Stimulated activated CD8-positive, alpha-beta memory T cell treated with anti-CD3 and anti-CD28 coated beads, Interleukin-2, amount 100 ng/mL, for 1 hour (primary cell): ENCODE results near the gene IKZF2.

Experiments used
- DNase-seq, 2 donors: peaks; one replicate each; pipeline ENCODE4 v3.0.0-alpha.2; 2020; ENCODE audit warnings: low read depth in 2 of 2

The IKZF2 gene

DNA sequence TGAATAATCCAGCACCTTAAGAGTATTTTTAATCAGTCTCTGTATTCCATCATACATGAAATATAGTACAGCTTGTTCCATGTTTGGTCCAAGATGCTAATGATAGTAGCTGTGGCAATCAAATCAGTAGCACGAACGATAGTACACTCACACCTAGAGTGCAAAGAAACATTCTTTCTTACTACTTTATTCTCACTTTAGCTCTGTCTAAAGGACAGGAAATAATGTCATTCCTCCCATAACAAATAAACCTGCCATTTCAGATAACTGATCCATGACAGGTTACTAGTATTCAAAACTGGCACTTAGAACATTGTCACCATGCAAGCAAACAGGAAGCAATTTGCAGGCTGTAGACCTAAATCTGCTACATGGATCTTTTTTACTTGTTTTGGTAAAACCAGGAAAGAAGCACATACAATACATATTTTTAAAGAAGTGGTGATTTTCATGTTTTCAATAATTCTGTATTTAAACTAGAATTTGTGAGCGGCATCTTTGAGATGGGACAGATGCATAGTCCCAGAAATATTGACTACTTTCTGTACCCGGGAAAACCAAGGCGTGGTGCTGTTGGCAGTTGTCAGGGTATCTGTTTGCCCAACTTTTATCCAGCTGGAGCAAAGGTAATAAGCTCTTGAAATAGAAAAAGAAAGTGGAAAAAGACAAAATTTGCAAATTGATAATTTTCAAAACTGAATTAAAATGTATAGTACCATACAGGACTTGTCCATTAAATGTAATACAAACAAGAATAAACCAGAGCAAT, 49.5 kb downstream of the IKZF2 start:
- DNase-seq: no peak

DNA sequence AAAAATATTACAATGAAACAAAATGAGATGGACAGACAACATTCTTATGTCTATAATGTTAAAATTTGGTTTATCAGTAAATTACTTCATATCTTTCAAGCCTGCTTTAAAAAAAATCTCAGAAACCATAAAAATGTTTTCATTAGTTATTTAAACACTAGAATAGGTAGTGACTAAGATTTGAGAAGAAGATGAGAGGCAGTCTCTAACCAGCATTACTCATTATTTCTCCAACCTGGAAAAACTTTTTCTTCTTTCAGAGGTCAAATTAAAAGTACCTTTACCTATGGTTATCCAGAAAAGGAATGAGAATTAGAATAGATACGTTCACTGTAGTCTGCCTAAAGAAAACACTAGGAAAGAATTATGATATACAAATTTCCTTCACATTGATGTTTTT, 50.3 kb downstream of the IKZF2 start:
- DNase-seq: no peak

DNA sequence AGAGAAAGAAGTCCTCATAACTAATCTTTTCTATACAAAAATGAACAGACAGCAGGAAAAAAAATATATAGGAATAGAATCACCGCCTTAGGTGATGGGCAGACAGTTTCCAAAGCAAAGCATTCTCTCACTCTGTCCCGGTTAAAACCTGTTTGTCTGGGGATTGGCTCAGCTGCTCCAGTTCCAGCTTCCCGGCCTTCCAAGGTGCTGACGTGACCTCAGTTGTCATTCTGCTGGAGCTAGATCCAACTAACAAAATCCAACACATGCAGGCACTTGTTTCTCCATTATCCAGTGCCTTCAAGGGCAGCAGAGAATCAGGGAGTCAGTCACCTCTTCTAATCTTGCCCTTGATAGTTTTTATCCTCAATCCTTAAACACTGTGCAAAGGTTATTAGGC, 52.8 kb downstream of the IKZF2 start:
- no peak for DNase-seq

DNA sequence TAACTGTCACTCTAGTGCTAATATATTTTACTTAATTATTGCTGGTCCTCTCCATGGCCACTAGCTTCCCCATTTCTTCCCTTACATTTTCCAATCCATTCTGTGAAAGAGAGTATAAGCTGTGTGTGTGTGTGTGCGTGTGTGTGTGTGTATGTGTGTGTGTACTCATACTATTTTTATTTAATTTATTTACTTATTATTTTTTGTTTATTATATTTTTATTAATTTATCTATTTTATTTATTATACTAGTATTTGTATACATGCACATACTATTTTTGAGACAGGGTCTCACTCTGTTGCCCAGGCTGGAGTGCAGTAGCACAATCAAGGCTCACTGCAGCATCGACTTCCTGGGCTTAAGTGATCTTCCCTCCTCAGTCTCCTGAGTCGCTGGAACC, 59.6 kb downstream of the IKZF2 start:
- DNase-seq: no peak

DNA sequence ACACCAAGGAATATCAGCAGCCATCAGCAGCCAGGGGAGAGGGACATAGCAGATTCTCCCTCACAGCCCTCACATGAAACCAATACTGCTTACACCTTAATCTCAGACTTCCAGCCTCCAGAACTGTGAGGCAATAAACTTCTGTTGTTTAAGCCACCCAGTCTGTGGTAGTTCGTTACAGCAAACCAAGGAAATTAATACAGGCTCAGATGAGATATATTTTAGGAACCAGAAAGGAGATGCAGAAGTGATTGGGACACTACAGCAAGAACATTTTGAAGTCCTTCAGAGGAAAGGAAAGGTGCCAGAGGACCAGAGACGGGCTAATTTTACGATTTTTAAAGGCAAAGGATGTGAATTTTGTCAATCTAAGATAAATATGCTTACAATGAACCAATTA, 60.6 kb downstream of the IKZF2 start:
- DNase-seq: no peak

DNA sequence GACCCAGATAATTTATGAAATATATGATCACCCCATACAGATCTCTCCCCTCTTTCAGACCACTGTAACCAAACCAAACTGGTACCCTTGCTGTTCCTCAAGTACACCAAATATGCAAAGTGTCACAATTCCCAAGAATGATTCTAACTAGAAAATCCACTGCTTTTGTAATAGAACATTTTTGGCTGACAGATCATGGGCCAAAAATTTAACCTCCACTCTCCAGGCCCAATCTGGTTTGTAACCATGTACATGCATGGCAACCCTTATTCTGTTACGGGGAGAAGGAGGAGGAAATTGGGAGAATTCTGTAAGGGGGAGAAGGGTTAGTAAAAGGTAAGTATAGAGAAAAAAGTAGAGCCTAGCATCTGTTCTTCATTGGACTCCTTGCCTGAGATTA, 62.0 kb downstream of the IKZF2 start:
- DNase-seq: no peak

DNA sequence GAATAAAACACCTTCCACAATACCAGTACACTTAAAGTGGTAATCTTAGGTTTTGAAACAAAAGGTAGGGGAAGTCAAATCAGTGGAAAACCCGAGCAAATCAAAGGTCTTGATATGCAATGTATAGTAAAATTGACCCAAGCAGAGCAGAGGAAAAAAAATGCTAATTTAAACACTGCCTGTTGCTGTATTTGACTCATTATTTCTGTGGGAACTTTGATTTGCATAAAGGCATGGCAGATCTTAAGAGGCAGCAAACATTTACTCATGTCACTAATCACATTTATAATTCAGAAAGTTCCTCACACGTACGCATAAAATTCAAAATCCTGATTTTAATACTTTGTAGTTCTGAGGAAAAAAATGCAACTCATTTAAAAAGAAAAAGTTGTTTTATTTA, 64.4 kb downstream of the IKZF2 start:
- DNase-seq: no peak

DNA sequence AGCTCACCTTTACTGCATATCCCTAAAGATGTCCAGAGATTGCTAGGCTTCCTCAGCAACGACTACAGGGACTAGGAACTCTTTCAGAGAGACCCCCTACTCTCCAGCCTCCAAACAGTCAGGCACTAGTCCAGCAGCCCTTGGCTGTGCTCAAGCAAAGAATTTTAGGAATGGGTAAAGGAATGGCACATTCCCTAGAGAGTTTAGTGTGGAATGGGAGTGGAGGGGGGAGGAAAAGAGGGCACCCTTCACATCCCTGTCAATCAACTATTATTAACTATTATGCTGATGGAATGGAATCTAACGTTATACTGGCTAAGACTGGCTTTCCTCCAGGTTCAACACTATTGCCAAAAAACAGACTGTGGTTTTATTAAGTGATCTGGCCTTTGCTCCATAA, 64.8 kb downstream of the IKZF2 start:
- DNase-seq: no peak

DNA sequence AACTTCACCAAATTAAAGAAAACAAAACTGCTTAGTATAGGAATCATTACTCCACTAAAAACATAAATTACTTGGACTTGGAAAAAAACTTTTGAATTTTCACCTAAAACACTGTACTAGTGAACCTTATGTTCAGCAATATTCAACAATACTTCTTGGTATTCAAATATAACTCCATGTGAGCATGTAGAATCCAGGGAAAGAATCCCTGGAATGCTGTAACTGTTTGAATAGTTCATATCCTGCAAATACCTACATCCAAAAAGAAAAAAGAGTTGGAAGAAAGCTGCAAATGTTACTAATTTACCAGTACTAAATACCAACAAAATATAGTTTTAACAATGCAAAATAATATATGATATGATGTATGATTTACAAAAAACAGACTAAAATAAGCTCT, 65.4 kb downstream of the IKZF2 start:
- DNase-seq: no peak

DNA sequence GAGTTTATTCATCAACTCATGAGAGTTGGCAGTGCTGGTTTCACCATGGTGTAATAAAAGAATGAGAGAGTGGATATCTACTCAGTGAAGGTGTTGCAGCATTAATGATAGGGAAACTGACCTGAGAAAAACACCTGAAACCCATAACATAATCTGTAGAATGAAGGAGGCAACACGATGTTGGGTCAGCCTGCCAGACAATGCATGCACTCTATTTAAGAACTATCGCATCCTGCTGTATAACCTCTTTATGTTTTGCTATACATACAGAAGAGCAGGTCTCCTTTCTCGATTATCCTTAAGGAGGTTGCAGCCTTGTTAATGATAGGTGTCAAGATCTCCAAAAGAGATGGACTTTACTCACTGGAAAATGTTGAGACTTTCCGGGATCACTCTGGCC, 65.9 kb downstream of the IKZF2 start:
- no peak for DNase-seq

DNA sequence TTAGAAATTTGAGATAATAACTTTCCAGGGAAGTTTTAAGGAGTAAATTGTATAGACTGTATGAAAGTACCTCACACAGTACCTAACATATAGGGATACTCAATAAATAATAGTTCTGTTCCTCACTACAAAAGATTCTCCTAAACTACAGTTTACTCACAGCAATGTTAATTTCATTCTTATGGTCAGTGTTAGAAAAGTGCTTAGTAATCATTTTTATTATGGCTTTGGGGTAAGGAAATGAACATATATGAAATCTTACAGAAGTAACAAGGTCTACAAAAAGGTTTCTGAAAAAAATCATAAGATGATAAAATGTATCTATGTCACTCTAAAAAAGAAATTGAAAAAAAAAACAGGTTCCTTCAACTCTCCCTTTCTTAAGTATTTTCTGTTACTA, 67.2 kb downstream of the IKZF2 start:
- DNase-seq: no peak

DNA sequence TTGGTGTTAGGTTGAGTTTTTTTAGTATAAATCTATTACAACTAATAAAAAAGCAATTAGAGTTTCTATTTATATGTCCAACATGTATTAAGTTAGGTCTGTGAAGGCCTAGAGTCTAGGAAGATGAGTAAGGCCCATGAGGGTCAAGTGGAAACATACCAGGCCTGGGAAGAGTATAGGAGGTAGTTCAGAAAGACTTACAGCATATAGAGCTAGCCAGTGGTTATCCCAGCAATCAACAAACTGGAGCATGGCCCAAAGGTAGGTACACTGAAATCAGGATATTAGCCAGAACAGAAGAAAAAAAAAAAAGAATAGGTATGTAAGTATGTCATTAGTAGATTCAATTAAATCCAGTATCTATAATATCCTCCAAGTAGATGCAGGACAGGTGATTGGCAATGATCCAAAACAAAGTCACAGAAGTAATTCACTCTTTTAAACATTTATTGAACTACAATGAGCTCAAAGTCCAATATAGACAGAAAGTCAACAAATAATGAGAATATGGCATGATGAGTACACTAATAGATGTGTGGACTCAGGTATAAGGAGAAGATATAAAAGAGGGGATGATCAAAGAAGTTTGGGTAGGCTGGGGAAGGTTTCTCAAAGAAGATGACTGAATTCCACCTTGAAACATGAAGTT, 70.3 kb downstream of the IKZF2 start:
- DNase-seq: no peak

DNA sequence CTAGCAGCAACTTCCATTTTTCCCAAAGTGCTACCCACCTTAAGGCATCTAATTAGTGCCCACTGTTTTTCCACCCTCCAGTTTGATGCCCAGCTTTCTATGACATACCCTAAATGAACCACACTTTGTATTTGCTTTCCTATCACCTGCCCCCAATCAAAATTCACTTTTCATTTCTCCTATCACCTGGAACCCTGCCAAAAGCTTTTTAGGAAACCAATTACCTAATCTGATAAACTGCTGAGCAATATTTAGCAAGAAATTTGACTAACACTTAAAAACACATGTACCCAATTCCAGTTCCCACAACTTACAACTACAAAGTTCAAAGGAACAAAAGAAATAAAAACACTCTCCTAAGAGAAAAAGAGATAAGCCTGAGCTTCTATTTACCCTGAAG, 71.7 kb downstream of the IKZF2 start:
- no peak for DNase-seq

DNA sequence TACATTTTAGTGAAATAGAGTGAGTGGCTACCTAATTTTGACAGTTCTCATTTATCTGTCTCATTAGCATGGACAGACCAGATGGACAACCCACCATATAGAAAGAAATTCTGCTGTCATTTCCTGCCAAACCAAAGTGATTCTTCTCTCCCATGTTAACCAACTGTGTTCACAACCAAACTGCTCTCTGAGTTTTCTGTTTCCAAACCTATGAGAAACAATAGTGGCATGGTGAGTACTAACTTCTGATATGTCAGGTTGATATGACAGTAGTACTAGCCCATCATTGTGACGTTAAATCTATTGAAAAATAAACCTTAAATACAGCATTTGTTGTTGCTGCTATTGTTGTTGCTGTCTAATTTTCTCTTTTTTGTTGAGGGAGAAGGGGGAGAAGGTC, 72.7 kb downstream of the IKZF2 start:
- DNase-seq: no peak

DNA sequence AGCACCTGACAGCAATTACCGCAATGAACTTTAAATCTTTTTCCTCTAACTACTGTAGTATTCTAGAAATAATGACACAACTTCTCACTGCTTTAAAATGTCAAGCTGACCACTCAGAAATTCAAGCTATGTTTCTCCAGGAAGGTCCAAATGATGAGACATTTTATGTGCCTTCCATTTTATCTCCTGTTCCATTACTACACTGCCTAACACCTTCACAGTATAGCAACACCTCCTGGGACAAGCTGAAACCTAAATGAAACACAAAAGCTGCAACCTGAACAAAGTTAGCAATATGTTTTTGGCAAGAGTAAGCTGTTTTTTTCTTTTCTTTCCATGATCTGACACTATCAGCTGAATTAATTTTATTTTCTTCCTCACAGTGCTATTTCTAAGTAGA, 81.9 kb downstream of the IKZF2 start:
- no peak for DNase-seq

DNA sequence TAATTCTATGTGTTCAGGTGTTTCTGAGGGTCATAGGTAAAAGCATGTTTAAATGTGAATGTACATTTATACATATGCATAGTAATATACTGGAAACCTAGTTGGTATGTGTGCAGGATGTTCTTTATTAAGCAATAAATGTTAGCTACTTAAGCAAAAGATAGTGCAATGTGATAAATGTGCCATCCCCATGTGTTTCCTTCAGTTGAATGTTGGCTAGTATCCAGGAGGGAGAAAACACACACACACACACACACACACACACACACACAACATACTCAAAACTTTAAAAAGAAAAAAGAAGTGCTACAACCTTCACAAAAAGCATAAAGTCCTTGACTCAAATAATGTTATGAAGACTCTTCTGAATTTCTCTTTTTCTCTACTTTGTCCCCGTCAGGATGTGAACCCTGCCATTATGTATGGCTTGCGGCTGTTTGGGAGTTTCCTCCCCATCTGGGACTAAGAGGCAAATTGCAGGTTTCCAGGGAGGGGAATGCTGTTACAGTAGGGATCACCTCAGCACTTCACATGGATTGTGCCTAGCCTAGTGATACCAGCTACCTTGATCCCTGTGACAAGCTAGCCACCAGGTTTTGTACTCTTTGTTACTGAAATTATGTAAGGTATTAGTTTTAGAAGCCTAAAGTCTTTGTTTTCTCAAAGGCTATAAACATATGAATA, 82.6 kb downstream of the IKZF2 start:
- DNase-seq: no peak

DNA sequence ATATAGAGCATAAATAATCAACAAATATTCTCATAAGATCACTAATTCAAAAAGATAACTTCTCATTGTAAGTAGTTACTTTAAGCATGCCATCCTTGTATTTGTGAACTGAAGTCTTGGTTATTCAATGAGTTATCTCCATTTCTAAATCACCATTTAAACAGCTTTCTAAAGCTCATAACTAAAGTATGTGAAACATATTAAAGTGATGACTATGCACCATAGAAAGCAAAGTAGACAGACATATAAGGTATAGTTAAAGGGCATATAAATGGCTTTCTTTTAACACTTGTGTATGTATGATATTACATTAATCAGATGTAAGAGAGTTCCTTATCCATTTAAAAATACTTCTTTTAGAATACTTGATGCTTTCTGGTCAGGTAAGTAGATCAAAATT, 83.5 kb downstream of the IKZF2 start:
- DNase-seq: no peak

DNA sequence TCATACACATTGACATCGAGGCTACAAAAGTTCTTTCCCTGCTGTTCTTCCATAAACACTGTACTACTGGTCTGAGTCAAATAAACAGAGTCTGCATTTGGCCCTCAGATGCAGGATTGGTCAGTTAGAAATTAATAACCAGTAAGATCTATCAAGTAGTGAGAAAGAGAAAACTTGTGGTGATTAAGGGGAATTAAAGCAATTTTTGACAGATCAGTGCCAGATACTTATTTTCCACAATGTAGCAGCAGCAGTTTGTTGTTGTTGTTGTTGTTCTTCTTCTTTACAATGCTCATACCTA, 85.0 kb downstream of the IKZF2 start:
- DNase-seq: no peak

DNA sequence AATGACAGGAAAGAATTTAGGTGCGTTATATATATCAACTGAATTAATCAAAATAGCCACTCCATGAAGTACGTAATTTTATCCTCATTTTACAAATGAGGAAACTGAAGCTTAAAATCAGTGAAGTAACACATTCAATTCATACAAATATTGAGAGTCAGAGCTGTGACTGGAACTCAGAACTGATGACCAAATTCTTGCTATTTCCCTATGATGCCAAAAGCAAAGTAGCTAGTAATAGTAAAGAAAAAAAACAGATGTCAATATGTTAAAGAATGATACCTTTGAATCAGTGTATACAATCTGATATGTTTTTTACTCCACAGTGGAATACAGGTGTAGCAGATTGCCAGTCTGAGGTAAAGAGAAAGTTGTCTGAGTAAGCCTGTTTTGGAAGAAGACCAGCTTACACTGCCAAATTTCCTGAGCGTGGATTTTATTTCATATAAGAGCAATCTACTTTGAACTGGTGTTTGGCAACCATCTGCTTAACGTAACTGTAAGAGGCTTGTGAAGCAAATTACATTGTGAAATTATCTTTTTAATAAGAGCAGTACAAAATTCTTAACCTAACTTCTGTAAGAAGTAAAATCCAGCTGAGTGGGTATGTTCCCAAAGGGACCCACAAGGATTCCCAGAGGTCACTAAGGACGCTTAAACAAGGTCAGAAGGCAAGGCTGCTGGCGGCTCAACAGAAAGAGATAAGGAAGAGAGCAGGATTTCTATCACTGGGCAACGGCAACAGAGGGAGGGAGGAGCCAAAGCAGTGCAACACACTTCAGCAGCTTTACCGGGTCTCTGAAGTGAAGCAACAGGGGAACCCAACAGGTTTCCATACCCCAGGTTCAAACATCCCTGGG, 85.6 kb downstream of the IKZF2 start:
- DNase-seq: peak in 1 of 2 donors; percentile 2

DNA sequence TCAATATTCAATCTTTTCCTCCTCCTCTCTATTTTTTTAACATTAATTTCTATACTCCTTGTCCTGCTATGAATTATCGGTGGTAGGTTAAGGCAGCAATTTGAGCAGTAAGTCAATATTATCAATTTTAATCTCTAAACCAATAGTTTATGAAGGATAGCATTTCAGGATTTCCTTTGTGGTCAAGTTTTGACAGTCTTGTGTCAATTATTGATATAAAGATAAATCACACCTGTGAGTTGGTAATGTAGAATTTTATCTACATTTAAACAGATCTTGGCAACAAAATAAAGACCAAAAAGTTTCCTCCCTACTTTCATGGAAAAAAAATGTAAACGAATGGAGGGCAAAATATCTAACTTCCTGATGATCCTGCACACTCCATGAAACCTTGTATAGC, 87.3 kb downstream of the IKZF2 start:
- no peak for DNase-seq

DNA sequence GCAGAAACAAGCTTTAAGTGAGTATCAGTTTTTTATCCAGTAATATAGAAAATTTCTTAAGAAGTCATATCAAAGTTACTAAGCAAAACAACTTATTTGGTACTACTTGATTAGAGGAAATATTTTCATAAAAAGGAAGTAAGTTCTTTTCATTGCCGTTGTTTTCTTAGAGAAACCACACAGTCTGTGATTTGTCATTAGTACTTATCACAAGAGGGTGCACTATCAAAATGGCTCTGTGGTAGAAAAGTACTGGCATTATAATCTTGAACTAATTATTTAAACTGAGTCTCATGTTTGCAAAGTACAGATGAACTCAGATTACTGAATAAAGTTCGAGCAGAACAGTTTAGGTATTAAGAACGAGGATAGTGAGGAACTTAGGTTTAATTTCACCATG, 93.4 kb downstream of the IKZF2 start:
- DNase-seq: no peak

DNA sequence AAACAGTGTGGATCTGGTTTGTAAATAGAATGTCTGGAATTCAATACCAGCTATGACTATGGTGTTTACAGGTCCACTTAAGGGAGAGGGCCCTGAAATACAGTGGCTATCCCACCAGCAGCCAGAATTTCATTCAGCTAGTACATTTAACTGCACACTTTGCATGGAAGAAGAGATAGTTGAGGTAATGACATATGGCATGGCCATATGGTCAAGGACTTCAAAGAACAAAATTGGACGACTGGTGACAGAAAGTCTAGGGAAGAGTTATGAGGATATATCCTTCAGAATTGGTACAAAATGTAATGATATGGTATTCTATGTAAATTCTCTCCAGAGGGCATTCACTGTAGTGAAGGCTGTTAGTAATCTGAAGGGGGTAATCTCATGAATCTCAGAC, 105.0 kb downstream of the IKZF2 start:
- DNase-seq: no peak

DNA sequence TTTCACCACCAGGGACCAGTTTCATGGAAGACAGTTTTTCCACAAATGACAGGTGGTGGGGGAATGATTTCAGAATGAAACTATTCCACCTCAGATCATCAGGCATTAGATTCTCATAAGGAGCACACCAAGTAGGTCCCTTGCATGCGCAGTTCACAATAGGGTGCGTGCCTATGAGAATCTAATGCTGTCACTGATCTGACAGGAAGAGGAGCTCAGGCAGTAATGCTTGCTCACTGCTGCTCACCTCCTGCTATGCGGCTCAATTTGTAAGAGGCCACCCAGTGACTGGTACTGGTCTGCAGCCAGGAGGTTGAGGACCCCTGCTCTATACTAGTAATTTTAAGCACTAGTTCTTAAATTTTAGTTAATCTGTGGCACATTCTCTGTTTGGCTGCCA, 107.8 kb downstream of the IKZF2 start:
- DNase-seq: no peak
